HG02610 (cell line): ENCODE data around the gene CAMK2N2.

Source experiments
- ATAC-seq: cut with Tn5 transposase; IDR thresholded peaks from one replicate; pipeline ENCODE4 v1.9.1; 2021; ENCODE audit warnings: mild to moderate bottlenecking, moderate library complexity; ENCODE audit not compliant: unreplicated experiment

Gene CAMK2N2

GRCh38 chr3:184227481-184227935, 33.8 kb downstream of the CAMK2N2 start:
- ATAC-seq, result peak; percentile 35

GRCh38 chr3:184223946-184224345, 37.4 kb downstream of the CAMK2N2 start:
- no peak for ATAC-seq

- no peak for ATAC-seq
Observed at GRCh38 chr3:184222521-184222920, 38.8 kb downstream of the CAMK2N2 start.

DNA sequence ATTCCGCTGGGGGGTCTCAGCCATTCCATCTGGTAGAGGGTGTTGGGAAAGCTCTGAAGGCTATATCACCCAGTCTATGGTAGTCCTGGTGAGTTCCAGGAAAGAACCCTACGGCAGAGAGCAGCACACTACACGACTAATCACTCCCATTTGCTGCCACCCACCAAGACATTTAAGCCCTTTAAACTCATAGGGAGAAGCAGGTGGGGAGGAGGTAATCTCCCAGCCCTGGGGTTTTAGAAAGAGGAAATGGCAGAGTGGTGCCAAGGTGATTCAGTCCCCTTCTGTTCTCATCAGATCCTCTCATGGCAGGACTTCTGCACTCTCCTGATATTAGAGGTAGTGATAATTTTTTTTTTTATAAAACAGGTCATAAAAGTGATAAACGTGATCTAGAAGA, 42.5 kb downstream of the CAMK2N2 start:
- no peak for ATAC-seq

DNA sequence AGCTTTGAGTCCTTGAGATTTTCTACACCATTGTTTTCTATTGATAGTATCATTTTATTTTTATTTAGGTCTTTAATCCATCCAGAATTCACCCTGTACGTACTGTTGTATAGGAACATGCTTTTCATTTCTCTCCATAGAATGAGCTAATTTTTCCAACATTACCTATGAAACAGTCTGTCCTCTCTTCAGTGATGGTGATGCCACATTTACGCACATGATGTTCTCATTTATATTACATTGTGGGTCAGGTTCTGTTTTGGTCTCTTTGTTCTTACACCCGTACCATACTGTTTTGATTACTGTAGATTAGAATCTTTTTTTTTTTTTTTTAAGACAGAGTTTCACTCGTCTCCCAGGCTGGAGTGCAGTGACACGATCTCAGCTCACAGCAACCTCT, 49.6 kb downstream of the CAMK2N2 start:
- ATAC-seq, result no peak

- no peak for ATAC-seq
Observed at GRCh38 chr3:184211297-184211696, 50.1 kb downstream of the CAMK2N2 start.
